Brain pericyte (primary cell): ENCODE data around the gene CDK3.

Source experiments
- DNase-seq: peaks from one replicate; pipeline ENCODE4 v3.0.0-alpha.2; 2012; ENCODE audit warnings: low read depth, low spot score

CDK3 gene

DNA sequence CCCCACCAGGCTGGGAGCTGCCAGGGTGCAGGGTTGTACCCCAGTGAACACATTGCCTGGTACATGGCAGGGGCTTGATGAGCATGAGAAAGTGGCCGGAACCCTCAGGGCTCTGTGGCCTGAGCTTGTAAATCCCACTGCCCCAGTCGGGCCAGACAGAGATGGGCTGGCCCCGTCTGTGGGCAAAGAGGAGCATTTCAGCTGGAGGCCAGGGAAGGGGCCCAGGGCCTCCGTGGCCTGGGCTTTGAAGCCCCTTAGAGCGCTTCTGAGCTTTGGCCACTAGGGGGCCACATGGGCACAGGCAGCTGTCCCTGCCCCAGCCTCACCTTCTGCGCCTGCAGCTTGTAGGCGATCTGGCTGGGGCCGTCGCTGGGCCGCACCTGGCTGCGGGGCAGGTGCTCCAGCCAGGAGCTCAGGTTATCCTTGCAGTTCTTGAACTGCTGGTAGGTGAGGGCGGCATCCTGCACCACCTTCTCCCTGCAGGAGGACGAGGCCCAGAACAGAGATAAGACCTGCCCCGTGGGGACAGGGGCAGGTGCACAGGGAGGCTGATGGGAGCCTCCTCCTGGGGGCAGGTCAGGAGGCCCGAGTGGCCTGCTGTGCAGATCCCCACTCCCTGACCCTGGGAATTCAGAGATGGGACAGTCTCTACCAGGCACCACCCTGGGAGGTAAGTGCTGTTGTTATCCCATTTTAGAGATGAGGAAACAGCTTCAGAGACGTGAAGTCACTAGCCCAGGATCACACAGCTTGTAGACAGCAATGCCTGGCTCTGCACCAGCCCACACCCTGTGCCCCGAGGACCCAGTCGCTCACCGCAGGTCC is 13.7 kb downstream of the CDK3 start:
- no peak for DNase-seq

DNA sequence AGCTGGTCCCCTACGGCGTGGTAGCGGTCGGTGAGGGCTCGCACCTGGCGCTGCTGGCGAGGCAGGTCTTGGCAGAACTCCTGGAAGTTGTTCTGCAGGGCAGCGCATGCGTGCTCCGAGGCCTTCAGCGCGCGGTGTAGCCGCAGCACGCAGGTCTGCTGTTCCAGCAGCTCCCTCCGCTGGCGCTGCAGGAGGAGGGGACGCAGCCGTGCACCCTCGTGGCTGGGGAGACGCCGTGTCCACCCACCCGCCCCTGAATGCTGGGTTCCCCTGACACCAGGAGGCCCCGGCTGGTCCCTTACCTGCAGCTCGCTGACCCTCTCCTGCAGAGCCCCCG is 14.2 kb downstream of the CDK3 start:
- no peak for DNase-seq

GRCh38 chr17:76017481-76018339 is 17.1 kb downstream of the CDK3 start:
- DNase-seq, result no peak

DNA sequence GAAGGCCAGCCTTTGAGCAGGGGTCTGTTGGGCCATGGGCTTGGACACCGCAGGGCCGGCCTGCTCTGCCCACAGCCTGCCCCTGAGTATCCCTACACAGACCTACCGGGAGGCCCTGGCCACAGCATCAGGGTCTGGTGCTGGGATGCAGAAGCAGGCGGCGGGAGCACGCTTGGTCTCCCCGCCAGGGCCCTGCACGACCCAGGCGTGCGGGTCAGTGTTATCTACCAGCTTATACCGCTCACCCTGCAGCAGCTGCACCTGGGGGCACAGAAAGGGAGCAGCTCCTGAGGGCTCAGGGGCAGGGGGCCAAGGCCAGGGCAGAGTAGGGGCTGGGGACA is 17.7 kb downstream of the CDK3 start:
- DNase-seq, result no peak

DNA sequence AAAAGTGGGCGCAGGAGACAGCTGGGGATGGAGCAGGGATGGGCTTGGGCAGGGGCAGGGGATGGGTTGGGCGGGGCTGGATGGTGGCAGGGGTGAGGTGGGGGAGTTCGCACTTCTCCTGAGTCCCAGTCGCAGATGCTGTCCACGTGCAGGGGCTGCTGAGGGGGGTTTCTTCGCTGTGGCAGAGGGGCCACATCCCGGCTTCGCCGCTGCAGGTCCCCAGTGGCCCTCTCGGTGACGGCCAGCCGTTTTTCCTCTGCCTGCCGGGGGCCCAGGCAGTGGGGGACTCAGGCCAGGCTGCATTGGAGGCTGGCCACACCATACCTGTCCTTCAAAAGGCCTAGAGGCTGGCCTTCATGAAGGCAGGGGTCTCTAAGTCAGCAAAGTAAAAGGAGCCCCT is 18.1 kb downstream of the CDK3 start:
- DNase-seq, result no peak

GRCh38 chr17:76019833-76020467 is 19.3 kb downstream of the CDK3 start:
- no peak for DNase-seq

GRCh38 chr17:76022285-76022684 is 21.6 kb downstream of the CDK3 start:
- no peak for DNase-seq

DNA sequence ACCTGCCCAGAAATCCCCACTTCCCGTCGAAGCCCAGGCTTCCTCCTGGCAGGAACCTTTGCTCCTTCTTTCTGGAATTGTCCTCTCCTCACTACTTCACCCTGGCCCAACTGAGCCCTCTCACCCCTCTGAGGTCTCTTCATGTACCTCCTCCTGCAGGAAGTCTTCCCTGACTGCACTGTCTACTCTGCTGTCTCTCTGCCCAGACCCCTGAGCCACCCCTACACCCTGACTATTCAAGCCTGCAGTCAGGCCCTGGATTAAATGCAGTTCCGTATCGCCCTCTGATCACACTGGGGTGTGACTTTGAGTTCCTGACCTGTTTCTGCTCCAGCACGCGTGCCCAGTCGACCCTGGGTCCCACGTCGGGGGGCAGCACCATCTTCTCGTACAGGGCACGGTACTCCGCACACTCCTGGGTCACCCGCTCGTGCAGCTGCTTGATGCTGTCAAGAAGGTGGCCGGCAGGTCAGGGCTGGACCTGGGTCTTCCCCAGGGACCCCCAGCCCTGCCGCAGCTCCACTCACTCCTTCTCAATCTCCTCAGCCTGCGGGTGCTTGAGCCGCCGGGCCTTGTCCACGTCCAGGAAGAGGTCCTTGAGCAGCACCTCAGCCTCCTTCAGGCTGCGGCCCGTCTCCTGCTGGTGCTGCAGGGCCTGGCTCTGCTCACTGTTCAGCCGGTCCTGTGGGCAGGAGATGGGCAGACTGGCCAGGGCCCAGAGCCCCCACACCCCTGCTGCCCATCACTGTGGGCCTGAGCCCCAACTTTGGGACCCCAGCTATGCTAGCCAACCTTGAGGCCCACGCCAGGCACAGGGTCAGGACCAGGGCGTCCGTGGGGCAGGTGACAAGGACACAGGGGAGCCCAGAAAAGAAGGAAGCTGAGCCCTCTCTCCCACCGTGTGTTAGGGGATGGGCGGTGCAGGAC is 22.6 kb downstream of the CDK3 start:
- no peak for DNase-seq

DNA sequence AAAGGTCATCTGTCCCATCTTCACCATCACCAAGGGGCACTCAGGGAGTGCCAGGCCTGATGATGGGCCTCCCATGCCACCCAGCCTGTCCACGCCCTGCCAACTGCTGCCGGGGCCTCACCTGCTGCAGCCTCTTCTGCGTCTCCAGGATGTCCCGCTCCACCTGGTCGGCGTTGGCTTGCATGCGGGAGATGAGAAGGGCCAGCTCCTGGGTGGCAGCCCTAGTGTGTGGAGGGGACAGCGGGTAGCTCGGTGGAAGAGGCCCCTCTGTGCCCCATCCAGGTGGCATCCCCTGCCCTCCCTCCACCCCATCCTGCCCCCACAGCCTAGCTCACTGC is 23.2 kb downstream of the CDK3 start:
- DNase-seq, result no peak

DNA sequence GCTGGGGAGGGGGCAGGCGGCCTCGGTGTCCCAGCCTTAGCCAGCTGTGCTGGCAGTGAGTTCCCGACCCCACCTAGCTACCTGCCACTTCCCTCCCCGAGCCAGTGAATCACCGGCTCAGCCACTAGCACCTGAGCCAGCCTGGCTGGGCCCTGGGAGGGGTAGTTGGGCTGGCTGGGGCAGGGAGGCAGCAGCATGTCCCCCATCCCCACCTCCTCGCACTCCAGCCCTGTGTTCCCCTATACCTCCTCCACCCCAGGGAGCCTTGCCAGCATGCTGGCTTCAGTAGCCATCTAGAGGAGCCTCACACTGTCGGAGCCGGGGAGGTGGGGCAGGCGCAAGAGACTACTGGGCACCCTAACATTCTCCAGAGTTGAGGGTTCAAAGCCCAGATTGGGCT is 23.7 kb downstream of the CDK3 start:
- DNase-seq, result no peak

DNA sequence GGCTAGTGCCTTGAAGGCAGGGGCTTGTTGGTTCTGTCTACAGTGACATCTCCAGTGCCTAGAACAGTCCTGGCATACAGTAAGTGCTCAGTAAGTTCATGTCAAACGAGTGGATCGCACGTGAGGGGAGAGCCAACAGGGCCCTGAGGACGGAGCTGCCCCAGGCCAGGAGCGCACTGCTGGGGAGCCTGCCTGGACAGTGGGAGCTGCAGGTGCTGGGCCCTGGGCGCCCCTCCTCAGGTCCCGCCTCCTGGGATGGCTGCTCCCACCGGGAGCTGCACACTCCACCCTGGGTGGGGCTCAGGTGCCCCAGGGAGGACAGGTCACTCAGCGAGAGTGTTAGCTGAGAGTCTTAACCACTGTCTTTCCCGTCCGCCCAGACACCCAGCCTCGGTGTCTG is 24.6 kb downstream of the CDK3 start:
- DNase-seq, result no peak

GRCh38 chr17:76026714-76027158 is 26.1 kb downstream of the CDK3 start:
- no peak for DNase-seq

- no peak for DNase-seq
Measured at GRCh38 chr17:76027159-76027839, 26.6 kb downstream of the CDK3 start, which contains the start of gene EVPL. EVPL (minus strand) TSS chr17:76027306; CDS start chr17:76027198, 108 bp downstream.

DNA sequence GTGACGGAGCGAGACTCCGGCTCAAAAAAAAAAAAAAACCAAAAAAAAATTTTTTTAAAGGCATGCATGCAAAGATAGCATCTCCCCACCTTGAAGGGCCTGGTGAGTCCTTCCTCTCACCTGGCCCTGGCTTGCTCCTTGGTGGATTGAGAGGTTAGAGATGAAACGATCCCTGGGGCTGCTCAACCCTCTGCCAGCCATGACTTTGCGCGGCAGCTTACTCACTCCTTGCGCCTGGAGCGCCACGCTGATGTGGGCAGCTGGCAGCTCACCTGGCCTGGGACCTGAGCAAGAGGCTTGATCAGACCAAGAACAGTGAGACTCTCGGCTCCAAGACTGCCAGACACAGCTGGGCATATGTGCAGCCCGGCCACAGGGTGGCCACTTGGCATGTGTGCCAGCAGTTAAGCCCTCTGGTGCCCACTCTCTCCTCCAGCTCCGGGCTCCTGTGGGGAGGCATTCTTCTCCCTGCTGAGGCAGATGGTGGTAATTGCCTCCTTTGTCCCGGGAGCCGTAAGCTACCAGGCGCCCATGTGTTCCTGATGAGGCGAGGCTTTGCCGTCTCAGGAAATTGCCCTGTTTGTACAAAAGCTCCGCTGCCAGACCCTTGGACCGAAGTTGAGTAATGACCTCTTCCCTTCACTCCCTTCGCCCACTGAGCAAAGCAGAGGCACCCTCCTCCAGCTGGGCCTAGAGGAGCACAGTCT is 31.6 kb downstream of the CDK3 start:
- no peak for DNase-seq

- no peak for DNase-seq
Measured at GRCh38 chr17:76032780-76033108, 32.1 kb downstream of the CDK3 start.

- DNase-seq, result no peak
Measured at GRCh38 chr17:76033139-76033538, 32.5 kb downstream of the CDK3 start.

GRCh38 chr17:76034428-76035350 is 34.0 kb downstream of the CDK3 start:
- DNase-seq, result no peak

- no peak for DNase-seq
Measured at GRCh38 chr17:76036497-76037261, 36.0 kb downstream of the CDK3 start.

DNA sequence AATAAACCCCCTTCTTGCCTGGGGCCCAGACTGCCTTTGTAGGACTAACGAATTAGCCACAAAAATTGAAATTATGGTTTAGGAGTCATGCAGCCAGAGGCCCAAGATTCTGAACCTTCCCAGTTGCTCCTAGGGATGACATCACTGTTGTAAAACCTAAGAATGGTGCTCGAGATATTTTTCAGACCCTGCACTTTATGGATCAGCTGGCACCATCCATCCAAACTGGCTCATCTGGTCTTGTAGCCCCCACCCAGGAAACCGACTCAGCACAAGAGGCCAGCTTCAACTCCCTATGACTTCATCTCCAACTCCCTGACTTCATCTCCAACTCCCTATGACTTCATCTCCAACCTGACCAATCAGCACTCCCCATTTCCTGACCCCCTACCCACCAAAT is 37.4 kb downstream of the CDK3 start:
- DNase-seq, result no peak
